HepG2 (cell line): ENCODE measurements around the gene NOTCH4. TPM values are rescaled to one million over a fixed set of nuclear protein-coding genes. Genes with fewer than 3 reads are reported as not detected.

ENCODE experiments used
- BCL6 ChIP-seq: IDR thresholded peaks from 2 replicates; pipeline ENCODE4 v1.6.1; 2016; ENCODE audit warnings: missing genetic modification reagents, missing compliant biosample characterization
- GATAD1 ChIP-seq: IDR thresholded peaks from 2 replicates; pipeline ENCODE4 v1.6.1; 2016; ENCODE audit warnings: missing genetic modification reagents, missing compliant biosample characterization
- MTF1 ChIP-seq: sonication (generic); formaldehyde crosslinking; IDR thresholded peaks from 2 replicates; pipeline ENCODE4 v1.5.0; 2020; ENCODE audit warnings: missing genetic modification reagents
- NFE2L2 ChIP-seq: fragments of 150-350 bp; IDR thresholded peaks from 2 replicates; pipeline ENCODE4 v1.6.1; 2014; ENCODE audit warnings: low read length
- POLR2A ChIP-seq, 2 experiments: IDR thresholded peaks; 2 replicates each; pipeline ENCODE4 v1.6.1; 2011; ENCODE audit warnings: low read depth in 2 of 2, low read length in 2 of 2, mild to moderate bottlenecking in 1 of 2, moderate library complexity in 1 of 2; ENCODE audit not compliant: insufficient read depth in 1 of 2
- SP1 ChIP-seq, 2 experiments: fragments of 450-650 bp in 1 of 2; sonication (generic) in 1 of 2; formaldehyde crosslinking in 1 of 2; IDR thresholded peaks; 2 replicates each; pipeline versions ENCODE4 v1.4.0 to v1.6.1; 2016 to 2020; ENCODE audit warnings: missing genetic modification reagents in 1 of 2
- SRSF1 ChIP-seq: fragments of 200-400 bp; formaldehyde crosslinking; optimal IDR thresholded peaks from 2 replicates; pipeline ENCODE3; 2017; ENCODE audit warnings: mild to moderate bottlenecking, low read depth, low read length, moderate library complexity
- U2AF1 ChIP-seq: fragments of 200-400 bp; formaldehyde crosslinking; optimal IDR thresholded peaks from 2 replicates; pipeline ENCODE3; 2017; ENCODE audit warnings: mild to moderate bottlenecking, low read depth, low read length
- ZNF468 ChIP-seq: sonication (generic); formaldehyde crosslinking; IDR thresholded peaks from 2 replicates; pipeline ENCODE4 v1.8.0; 2022; ENCODE audit warnings: mild to moderate bottlenecking, moderate library complexity, missing genetic modification reagents
- ZNF792 ChIP-seq: IDR thresholded peaks from 2 replicates; pipeline ENCODE4 v1.6.1; 2016
- polyA plus RNA-seq, 8 experiments: library from polyadenylated mRNA; depleted of rRNA in 3 of 8; stranded (reverse) in 7 of 8; unstranded in 1 of 8; fragments of >200 nt; fragmentation: Illumina TruSeq in 4 of 8; extraction: Trizol in 4 of 8; gene quantifications; 2 replicates each; pipeline versions ENCODE4 v1.2.1 to v1.2.3, GENCODE V29; 2011 to 2016; ENCODE audit warnings: low read depth in 4 of 8, missing spikeins in 1 of 8, mixed read lengths in 1 of 8; ENCODE audit not compliant: insufficient read depth in 1 of 8
- total RNA-seq, 5 experiments: library from RNA; depleted of rRNA; stranded (reverse); fragments of >200 nt; fragmentation: Illumina TruSeq; extraction: Trizol; gene quantifications; 2 replicates each; pipeline ENCODE4 v1.2.3, GENCODE V29; 2016; ENCODE audit warnings: low read depth in 1 of 5
- TF ChIP-seq, protein P1 (sequence below): sonication (generic); formaldehyde crosslinking; IDR thresholded peaks from 2 replicates; pipeline ENCODE4 v1.5.0; 2020; ENCODE audit warnings: mild to moderate bottlenecking, missing genetic modification reagents, borderline replicate concordance
- TF ChIP-seq, protein P2 (sequence below): sonication (generic); formaldehyde crosslinking; IDR thresholded peaks from 2 replicates; pipeline ENCODE4 v1.8.0; 2022; ENCODE audit warnings: mild to moderate bottlenecking, missing genetic modification reagents, borderline replicate concordance
- TF ChIP-seq, protein P3 (sequence below): sonication (generic); formaldehyde crosslinking; IDR thresholded peaks from 2 replicates; pipeline ENCODE4 v1.8.0; 2022; ENCODE audit warnings: mild to moderate bottlenecking, missing genetic modification reagents; ENCODE audit not compliant: insufficient replicate concordance
- TF ChIP-seq, protein P4 (sequence below): sonication (generic); formaldehyde crosslinking; IDR thresholded peaks from 2 replicates; pipeline ENCODE4 v1.5.1; 2020; ENCODE audit warnings: missing genetic modification reagents, mild to moderate bottlenecking, borderline replicate concordance

Gene NOTCH4
- total and polyA plus RNA-seq, 2 of the 13 experiments (the other 11 are each of a cell fraction or from before 2014, with no cell fraction given), result 0.51 to 0.83 TPM

DNA sequence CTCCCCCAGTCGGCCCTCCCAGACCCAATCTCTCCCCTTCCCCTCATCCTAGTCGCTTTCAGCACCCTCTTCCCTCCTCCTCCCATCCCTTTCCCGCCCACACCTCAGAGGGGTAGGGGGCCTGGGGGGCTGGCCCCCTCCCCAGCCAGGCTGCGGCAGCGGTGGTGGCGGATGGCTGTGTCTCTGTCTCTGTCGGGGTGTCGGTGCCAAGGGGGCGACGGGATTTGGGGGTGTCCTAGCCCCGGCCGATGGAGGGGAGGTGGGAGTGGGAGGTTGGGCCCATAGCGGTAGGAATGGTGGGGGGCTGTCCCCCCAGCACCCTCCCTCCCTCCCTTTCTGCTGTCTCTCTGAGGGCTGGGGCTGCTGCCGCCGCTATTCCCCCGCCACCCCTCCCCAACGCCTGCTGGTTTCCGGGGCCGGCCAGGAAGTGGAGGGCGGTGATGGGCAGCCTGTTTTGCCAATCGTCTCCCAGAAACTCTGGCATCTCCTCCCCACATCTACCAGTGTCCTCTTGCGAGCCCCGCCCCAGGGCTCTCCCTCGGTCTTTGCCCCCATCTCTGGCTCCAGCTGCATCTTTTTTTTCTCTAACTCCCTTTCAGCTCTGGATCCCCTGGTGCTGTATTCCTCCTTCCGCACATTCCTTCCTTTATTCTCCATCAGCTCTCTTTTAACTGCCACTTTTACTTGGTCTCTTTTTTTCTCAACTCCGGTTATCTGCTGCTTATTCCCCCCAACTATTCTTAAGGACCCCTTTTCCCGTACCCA lies 48.0 kb downstream of the NOTCH4 start, which contains the start of gene AGPAT1 (continued):
- TF ChIP-seq MTF1 (no peak), BCL6 (CRISPR knock-in tag) (no peak), U2AF1 (peak; percentile 41), GATAD1 (CRISPR knock-in tag) (peak; percentile 67), POLR2A (IDR thresholded peaks at IDR 0.05; ENCODE audit: insufficient read depth in 1 of 2, low read depth in 2 of 2, low read length in 2 of 2) (peak; percentile 52 to 88; a peak in 3 of 4 replicates), ZNF468 (CRISPR knock-in tag) (no peak), ZNF792 (CRISPR knock-in tag) (no peak), SRSF1 (peak; percentile 99), SP1 (IDR thresholded peaks at IDR 0.05) (no peak), SP1 (CRISPR knock-in tag; IDR thresholded peaks at IDR 0.05) (peak; percentile 42; the same call in 1 of the 2 replicates), NFE2L2 (no peak)
- TF ChIP-seq, protein P1, sequence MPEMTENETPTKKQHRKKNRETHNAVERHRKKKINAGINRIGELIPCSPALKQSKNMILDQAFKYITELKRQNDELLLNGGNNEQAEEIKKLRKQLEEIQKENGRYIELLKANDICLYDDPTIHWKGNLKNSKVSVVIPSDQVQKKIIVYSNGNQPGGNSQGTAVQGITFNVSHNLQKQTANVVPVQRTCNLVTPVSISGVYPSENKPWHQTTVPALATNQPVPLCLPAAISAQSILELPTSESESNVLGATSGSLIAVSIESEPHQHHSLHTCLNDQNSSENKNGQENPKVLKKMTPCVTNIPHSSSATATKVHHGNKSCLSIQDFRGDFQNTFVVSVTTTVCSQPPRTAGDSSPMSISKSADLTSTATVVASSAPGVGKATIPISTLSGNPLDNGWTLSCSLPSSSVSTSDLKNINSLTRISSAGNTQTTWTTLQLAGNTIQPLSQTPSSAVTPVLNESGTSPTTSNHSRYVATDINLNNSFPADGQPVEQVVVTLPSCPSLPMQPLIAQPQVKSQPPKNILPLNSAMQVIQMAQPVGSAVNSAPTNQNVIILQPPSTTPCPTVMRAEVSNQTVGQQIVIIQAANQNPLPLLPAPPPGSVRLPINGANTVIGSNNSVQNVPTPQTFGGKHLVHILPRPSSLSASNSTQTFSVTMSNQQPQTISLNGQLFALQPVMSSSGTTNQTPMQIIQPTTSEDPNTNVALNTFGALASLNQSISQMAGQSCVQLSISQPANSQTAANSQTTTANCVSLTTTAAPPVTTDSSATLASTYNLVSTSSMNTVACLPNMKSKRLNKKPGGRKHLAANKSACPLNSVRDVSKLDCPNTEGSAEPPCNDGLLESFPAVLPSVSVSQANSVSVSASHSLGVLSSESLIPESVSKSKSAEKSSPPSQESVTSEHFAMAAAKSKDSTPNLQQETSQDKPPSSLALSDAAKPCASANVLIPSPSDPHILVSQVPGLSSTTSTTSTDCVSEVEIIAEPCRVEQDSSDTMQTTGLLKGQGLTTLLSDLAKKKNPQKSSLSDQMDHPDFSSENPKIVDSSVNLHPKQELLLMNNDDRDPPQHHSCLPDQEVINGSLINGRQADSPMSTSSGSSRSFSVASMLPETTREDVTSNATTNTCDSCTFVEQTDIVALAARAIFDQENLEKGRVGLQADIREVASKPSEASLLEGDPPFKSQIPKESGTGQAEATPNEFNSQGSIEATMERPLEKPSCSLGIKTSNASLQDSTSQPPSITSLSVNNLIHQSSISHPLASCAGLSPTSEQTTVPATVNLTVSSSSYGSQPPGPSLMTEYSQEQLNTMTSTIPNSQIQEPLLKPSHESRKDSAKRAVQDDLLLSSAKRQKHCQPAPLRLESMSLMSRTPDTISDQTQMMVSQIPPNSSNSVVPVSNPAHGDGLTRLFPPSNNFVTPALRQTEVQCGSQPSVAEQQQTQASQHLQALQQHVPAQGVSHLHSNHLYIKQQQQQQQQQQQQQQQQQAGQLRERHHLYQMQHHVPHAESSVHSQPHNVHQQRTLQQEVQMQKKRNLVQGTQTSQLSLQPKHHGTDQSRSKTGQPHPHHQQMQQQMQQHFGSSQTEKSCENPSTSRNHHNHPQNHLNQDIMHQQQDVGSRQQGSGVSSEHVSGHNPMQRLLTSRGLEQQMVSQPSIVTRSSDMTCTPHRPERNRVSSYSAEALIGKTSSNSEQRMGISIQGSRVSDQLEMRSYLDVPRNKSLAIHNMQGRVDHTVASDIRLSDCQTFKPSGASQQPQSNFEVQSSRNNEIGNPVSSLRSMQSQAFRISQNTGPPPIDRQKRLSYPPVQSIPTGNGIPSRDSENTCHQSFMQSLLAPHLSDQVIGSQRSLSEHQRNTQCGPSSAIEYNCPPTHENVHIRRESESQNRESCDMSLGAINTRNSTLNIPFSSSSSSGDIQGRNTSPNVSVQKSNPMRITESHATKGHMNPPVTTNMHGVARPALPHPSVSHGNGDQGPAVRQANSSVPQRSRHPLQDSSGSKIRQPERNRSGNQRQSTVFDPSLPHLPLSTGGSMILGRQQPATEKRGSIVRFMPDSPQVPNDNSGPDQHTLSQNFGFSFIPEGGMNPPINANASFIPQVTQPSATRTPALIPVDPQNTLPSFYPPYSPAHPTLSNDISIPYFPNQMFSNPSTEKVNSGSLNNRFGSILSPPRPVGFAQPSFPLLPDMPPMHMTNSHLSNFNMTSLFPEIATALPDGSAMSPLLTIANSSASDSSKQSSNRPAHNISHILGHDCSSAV, result no peak
- TF ChIP-seq, protein P2, sequence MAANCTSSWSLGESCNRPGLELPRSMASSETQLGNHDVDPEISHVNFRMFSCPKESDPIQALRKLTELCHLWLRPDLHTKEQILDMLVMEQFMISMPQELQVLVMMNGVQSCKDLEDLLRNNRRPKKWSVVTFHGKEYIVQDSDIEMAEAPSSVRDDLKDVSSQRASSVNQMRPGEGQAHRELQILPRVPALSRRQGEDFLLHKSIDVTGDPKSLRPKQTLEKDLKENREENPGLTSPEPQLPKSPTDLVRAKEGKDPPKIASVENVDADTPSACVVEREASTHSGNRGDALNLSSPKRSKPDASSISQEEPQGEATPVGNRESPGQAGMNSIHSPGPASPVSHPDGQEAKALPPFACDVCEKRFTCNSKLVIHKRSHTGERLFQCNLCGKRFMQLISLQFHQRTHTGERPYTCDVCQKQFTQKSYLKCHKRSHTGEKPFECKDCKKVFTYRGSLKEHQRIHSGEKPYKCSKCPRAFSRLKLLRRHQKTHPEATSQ (CRISPR knock-in tag), result no peak
- TF ChIP-seq, protein P3, sequence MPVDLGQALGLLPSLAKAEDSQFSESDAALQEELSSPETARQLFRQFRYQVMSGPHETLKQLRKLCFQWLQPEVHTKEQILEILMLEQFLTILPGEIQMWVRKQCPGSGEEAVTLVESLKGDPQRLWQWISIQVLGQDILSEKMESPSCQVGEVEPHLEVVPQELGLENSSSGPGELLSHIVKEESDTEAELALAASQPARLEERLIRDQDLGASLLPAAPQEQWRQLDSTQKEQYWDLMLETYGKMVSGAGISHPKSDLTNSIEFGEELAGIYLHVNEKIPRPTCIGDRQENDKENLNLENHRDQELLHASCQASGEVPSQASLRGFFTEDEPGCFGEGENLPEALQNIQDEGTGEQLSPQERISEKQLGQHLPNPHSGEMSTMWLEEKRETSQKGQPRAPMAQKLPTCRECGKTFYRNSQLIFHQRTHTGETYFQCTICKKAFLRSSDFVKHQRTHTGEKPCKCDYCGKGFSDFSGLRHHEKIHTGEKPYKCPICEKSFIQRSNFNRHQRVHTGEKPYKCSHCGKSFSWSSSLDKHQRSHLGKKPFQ (CRISPR knock-in tag), result peak; percentile 36
- TF ChIP-seq, protein P4, sequence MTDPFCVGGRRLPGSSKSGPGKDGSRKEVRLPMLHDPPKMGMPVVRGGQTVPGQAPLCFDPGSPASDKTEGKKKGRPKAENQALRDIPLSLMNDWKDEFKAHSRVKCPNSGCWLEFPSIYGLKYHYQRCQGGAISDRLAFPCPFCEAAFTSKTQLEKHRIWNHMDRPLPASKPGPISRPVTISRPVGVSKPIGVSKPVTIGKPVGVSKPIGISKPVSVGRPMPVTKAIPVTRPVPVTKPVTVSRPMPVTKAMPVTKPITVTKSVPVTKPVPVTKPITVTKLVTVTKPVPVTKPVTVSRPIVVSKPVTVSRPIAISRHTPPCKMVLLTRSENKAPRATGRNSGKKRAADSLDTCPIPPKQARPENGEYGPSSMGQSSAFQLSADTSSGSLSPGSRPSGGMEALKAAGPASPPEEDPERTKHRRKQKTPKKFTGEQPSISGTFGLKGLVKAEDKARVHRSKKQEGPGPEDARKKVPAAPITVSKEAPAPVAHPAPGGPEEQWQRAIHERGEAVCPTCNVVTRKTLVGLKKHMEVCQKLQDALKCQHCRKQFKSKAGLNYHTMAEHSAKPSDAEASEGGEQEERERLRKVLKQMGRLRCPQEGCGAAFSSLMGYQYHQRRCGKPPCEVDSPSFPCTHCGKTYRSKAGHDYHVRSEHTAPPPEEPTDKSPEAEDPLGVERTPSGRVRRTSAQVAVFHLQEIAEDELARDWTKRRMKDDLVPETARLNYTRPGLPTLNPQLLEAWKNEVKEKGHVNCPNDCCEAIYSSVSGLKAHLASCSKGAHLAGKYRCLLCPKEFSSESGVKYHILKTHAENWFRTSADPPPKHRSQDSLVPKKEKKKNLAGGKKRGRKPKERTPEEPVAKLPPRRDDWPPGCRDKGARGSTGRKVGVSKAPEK (CRISPR knock-in tag), result no peak
